ENCODE measurements around the gene C16orf74. TPM values are rescaled to one million over a fixed set of nuclear protein-coding genes. Genes with fewer than 3 reads are reported as not detected.

C16orf74 gene
- total RNA-seq, 1 donor from 2014 or later: 2.3 TPM

GRCh38 chr16:85670840-85671239 lies 80.1 kb downstream of the C16orf74 start:
- Histone ChIP-seq H3K4me1 (peaks cover 16% of the 10 kb centered on the region), H3K36me3 (peaks cover 76% of the 10 kb centered on the region), H3K27me3 (ENCODE audit: low read depth) (no peaks in the 10 kb centered on the region), H3K9me3 (replicated peaks) (no peaks in the 10 kb centered on the region), H3K4me3 (no peak overlapping the region), H3K27ac (replicated peaks) (no peak overlapping the region)
- no peak for DNase-seq
- TF ChIP-seq CTCF (IDR thresholded peaks at IDR 0.05; ENCODE audit: borderline replicate concordance): no peak
- intact Hi-C loops (cut with micrococcal nuclease): no loop called here

GRCh38 chr16:85668676-85669424 lies 82.0 kb downstream of the C16orf74 start:
- Histone ChIP-seq H3K9me3 (replicated peaks) (no peaks in the 10 kb centered on the region), H3K4me1 (peaks cover 7% of the 10 kb centered on the region), H3K4me3 (no peak overlapping the region), H3K27ac (replicated peaks) (no peak overlapping the region), H3K27me3 (ENCODE audit: low read depth) (no peaks in the 10 kb centered on the region), H3K36me3 (peaks cover 89% of the 10 kb centered on the region)
- no peak for TF ChIP-seq CTCF (IDR thresholded peaks at IDR 0.05; ENCODE audit: borderline replicate concordance)
- DNase-seq: no peak
- intact Hi-C loops (cut with micrococcal nuclease): no loop called here

- no peak for DNase-seq
- no peak for TF ChIP-seq CTCF (IDR thresholded peaks at IDR 0.05; ENCODE audit: borderline replicate concordance)
- no peaks in the 10 kb centered on the region for H3K27me3 ChIP-seq (ENCODE audit: low read depth)
- H3K27ac ChIP-seq (replicated peaks): no peak overlapping the region
- H3K4me3 ChIP-seq: no peak overlapping the region
- H3K9me3 ChIP-seq (replicated peaks): no peaks in the 10 kb centered on the region
- peaks cover 3% of the 10 kb centered on the region for H3K4me1 ChIP-seq
- H3K36me3 ChIP-seq: peaks cover 97% of the 10 kb centered on the region
- intact Hi-C loops (cut with micrococcal nuclease): no loop called here
Measured at GRCh38 chr16:85667841-85668413, 83.0 kb downstream of the C16orf74 start.

- TF ChIP-seq CTCF (IDR thresholded peaks at IDR 0.05; ENCODE audit: borderline replicate concordance): no peak
- no peak overlapping the region for H3K4me3 ChIP-seq
- H3K36me3 ChIP-seq: peaks cover 97% of the 10 kb centered on the region
- no peak overlapping the region for H3K27ac ChIP-seq (replicated peaks)
- H3K27me3 ChIP-seq (ENCODE audit: low read depth): no peaks in the 10 kb centered on the region
- no peak for DNase-seq
- intact Hi-C loops (cut with micrococcal nuclease): no loop called here
- H3K4me1 ChIP-seq: peaks cover 3% of the 10 kb centered on the region
- no peaks in the 10 kb centered on the region for H3K9me3 ChIP-seq (replicated peaks)
Measured at GRCh38 chr16:85667261-85667660, 83.6 kb downstream of the C16orf74 start.

GRCh38 chr16:85665929-85666328 lies 85.0 kb downstream of the C16orf74 start:
- Histone ChIP-seq H3K4me3 (no peak overlapping the region), H3K9me3 (replicated peaks) (no peaks in the 10 kb centered on the region), H3K27ac (replicated peaks) (no peak overlapping the region), H3K36me3 (peaks cover 99% of the 10 kb centered on the region), H3K27me3 (ENCODE audit: low read depth) (no peaks in the 10 kb centered on the region), H3K4me1 (peaks cover 3% of the 10 kb centered on the region)
- intact Hi-C loops (cut with micrococcal nuclease): no loop called here
- TF ChIP-seq CTCF (IDR thresholded peaks at IDR 0.05; ENCODE audit: borderline replicate concordance): no peak
- DNase-seq: no peak
